NCI-H2081 (cell line): Measurements from ENCODE around the gene MAPK7.

Source experiments
- DNase-seq, 2 experiments: peaks; one replicate each; lab custom pipeline; 2025; lab: John Stamatoyannopoulos, UW

MAPK7 gene

GRCh38 chr17:19380481-19381301, 2.4 kb downstream of the MAPK7 start:
- DNase-seq, result no peak

- DNase-seq, result no peak
Measured at GRCh38 chr17:19381361-19381740, 3.1 kb downstream of the MAPK7 start.

- no peak for DNase-seq
Measured at GRCh38 chr17:19381741-19382444, 3.6 kb downstream of the MAPK7 start.

- DNase-seq, result no peak
Measured at GRCh38 chr17:19382531-19383444, 4.5 kb downstream of the MAPK7 start.

GRCh38 chr17:19383681-19384470, 5.6 kb downstream of the MAPK7 start:
- DNase-seq, result no peak

- no peak for DNase-seq
Measured at GRCh38 chr17:19384723-19385391, 6.6 kb downstream of the MAPK7 start.

- DNase-seq, result no peak
Measured at GRCh38 chr17:19385521-19385983, 7.3 kb downstream of the MAPK7 start.

GRCh38 chr17:19386051-19386929, 8.0 kb downstream of the MAPK7 start:
- DNase-seq, result no peak

- peak; percentile 58 to 59 for DNase-seq
Measured at GRCh38 chr17:19386974-19387920, 8.9 kb downstream of the MAPK7 start, which contains the start of gene MFAP4. Gene MFAP4 (minus strand): TSS chr17:19387190. CDS start chr17:19387155, 35 bp downstream.

GRCh38 chr17:19387921-19388521, 9.7 kb downstream of the MAPK7 start:
- no peak for DNase-seq

- no peak for DNase-seq
Measured at GRCh38 chr17:19388791-19389785, 10.8 kb downstream of the MAPK7 start.

- DNase-seq, result no peak
Measured at GRCh38 chr17:19390951-19391350, 12.7 kb downstream of the MAPK7 start.

GRCh38 chr17:19391432-19391831, 13.1 kb downstream of the MAPK7 start:
- DNase-seq, result no peak

GRCh38 chr17:19392303-19392702, 14.0 kb downstream of the MAPK7 start:
- no peak for DNase-seq

- no peak for DNase-seq
Measured at GRCh38 chr17:19397556-19398041, 19.3 kb downstream of the MAPK7 start.

- peak; percentile 54 to 74 for DNase-seq
Measured at GRCh38 chr17:19398301-19399181, 20.2 kb downstream of the MAPK7 start.
